Neuronal stem cell (in vitro differentiated cells): ENCODE data around the gene SC5D.

Source experiments
- DNase-seq: peaks from one replicate; pipeline ENCODE4 v3.0.0-alpha.2; 2013; ENCODE audit warnings: low spot score
- H2AFZ ChIP-seq: one replicate; pipeline ENCODE4 v1.6.1; 2013; ENCODE audit warnings: mild to moderate bottlenecking, low read length, inconsistent platforms
- H2AK5ac ChIP-seq: 2 replicates; pipeline ENCODE4 v1.6.1; 2013; ENCODE audit warnings: low read depth, mild to moderate bottlenecking, inconsistent platforms, low read length, moderate library complexity, mixed read lengths
- H2BK120ac ChIP-seq: 2 replicates; pipeline ENCODE4 v1.6.1; 2013; ENCODE audit warnings: low read depth, mild to moderate bottlenecking, inconsistent platforms, low read length, moderate library complexity, mixed read lengths
- H2BK12ac ChIP-seq: one replicate; pipeline ENCODE4 v1.6.1; 2013; ENCODE audit warnings: low read length, inconsistent platforms
- H2BK15ac ChIP-seq: 2 replicates; pipeline ENCODE4 v1.6.1; 2013; ENCODE audit warnings: mild to moderate bottlenecking, low read length, inconsistent platforms, mixed read lengths
- H2BK5ac ChIP-seq: one replicate; pipeline ENCODE4 v1.6.1; 2013; ENCODE audit warnings: inconsistent platforms, mild to moderate bottlenecking, low read length, moderate library complexity
- H3K14ac ChIP-seq: one replicate; pipeline ENCODE4 v1.6.1; 2013; ENCODE audit warnings: low read length, inconsistent platforms
- H3K18ac ChIP-seq: 2 replicates; pipeline ENCODE4 v1.6.1; 2013; ENCODE audit warnings: low read length, inconsistent platforms
- H3K23ac ChIP-seq: 2 replicates; pipeline ENCODE4 v1.6.1; 2013; ENCODE audit warnings: low read depth, mild to moderate bottlenecking, mixed read lengths, low read length, inconsistent platforms; ENCODE audit not compliant: poor library complexity
- H3K27ac ChIP-seq: replicated peaks from 3 replicates; pipeline ENCODE4 v1.5.1; 2013; ENCODE audit warnings: low read length, inconsistent platforms
- H3K27me3 ChIP-seq, 3 experiments: 2 replicates each; pipeline ENCODE4 v1.6.1; 2013; ENCODE audit warnings: low read length in 3 of 3, mild to moderate bottlenecking in 2 of 3, inconsistent platforms in 1 of 3, low read depth in 1 of 3, mixed read lengths in 1 of 3, moderate library complexity in 1 of 3; ENCODE audit not compliant: control insufficient read depth in 3 of 3, insufficient read depth in 3 of 3
- H3K36me3 ChIP-seq, 2 donors: replicated peaks in 1 of 2; 2 replicates each; pipeline ENCODE4 v1.6.1; 2013; ENCODE audit warnings: low read length in 2 of 2; ENCODE audit not compliant: control insufficient read depth in 2 of 2, insufficient read depth in 2 of 2
- H3K4ac ChIP-seq: 2 replicates; pipeline ENCODE4 v1.6.1; 2013; ENCODE audit warnings: inconsistent platforms, mild to moderate bottlenecking, low read length, moderate library complexity
- H3K4me1 ChIP-seq, 2 donors: 1 replicate in 1 of 2; 2 replicates in 1 of 2; pipeline ENCODE4 v1.6.1; 2013; ENCODE audit warnings: low read length in 2 of 2, low read depth in 1 of 2; ENCODE audit not compliant: control insufficient read depth in 2 of 2, insufficient read depth in 1 of 2
- H3K4me2 ChIP-seq: one replicate; pipeline ENCODE4 v1.6.1; 2013; ENCODE audit warnings: mild to moderate bottlenecking, low read length, inconsistent platforms; ENCODE audit not compliant: insufficient read depth, poor library complexity, severe bottlenecking
- H3K4me3 ChIP-seq, 2 donors: 2 replicates each; pipeline ENCODE4 v1.5.1; 2013; ENCODE audit warnings: low read length in 2 of 2, mild to moderate bottlenecking in 2 of 2, inconsistent platforms in 1 of 2, moderate library complexity in 1 of 2
- H3K79me1 ChIP-seq: one replicate; pipeline ENCODE4 v1.6.1; 2013; ENCODE audit warnings: low read depth, mild to moderate bottlenecking, inconsistent platforms, low read length, moderate library complexity
- H3K9ac ChIP-seq: one replicate; pipeline ENCODE4 v1.6.1; 2013; ENCODE audit warnings: mild to moderate bottlenecking, low read depth, low read length, inconsistent platforms; ENCODE audit not compliant: poor library complexity
- H3K9me3 ChIP-seq, 2 donors: replicated peaks in 1 of 2; 2 replicates each; pipeline versions ENCODE3 to v1.6.1; 2013; ENCODE audit warnings: low read length in 2 of 2, mild to moderate bottlenecking in 2 of 2, inconsistent platforms in 1 of 2, low read depth in 1 of 2, mixed read lengths in 1 of 2, moderate library complexity in 1 of 2; ENCODE audit not compliant: control insufficient read depth in 2 of 2, insufficient read depth in 1 of 2
- H4K8ac ChIP-seq: one replicate; pipeline ENCODE4 v1.6.1; 2013; ENCODE audit warnings: low read depth, mild to moderate bottlenecking, inconsistent platforms, low read length, moderate library complexity
- H4K91ac ChIP-seq: one replicate; pipeline ENCODE4 v1.6.1; 2013; ENCODE audit warnings: low read length, low read depth, mild to moderate bottlenecking, inconsistent platforms; ENCODE audit not compliant: poor library complexity
- WGBS, 2 donors: extraction: QIAGEN DNeasy Blood & Tissue Kit; methylation state at CpG; one replicate each; pipeline ENCODE4 v1.1.7; 2013; ENCODE audit warnings: missing lambda C conversion rate in 2 of 2, mixed read lengths in 1 of 2; ENCODE audit not compliant: insufficient read length in 2 of 2, insufficient replicate concordance in 1 of 2; ENCODE audit errors: extremely low coverage in 2 of 2; 5-methylcytosine and 5-hydroxymethylcytosine counted together

The SC5D gene

DNA sequence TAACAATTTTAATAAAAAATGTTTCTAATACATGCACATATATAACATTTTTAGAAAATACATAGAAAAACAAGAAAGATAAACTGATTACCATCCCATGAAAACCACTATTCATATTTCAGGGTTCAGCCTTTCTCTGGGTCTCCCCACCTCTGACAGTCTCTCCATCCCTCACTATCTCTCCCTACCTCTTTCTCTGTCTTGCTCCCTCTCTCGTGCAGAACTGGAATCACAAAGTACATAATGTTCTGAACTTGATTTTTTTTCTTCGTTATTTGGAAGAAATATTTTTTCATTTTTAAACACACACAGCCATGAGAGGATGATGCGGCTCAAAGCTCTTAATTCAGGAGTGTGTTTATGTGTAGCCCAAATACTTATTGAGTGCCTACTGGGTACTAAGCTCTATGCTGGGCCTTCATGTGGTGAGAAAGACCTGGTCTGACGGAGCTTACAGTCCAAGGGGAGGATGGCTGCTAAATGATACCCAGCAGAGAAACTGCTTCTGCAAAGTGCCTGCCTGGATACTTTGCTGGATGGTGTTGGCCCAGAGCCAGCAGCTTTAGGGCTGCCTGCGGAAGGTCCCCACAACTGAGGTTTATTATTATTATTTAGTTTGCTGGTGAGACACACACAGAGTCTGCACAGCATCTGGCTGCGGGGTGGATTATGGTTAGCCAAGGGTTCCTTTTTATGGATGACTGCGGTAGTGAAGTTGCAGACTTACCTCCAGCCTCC lies 42.6 kb downstream of the SC5D start:
- H3K4me2 ChIP-seq = no peak overlapping the region
- DNase-seq = no peak
- H2BK5ac ChIP-seq = no peak overlapping the region
- no peak overlapping the region for H3K4ac ChIP-seq
- H3K4me1 ChIP-seq = peaks cover 0 to under 1% of the 10 kb centered on the region in 2 donors
- H2AK5ac ChIP-seq = no peak overlapping the region
- H4K8ac ChIP-seq = no peak overlapping the region
- no peaks in the 10 kb centered on the region for H3K79me1 ChIP-seq
- H2BK12ac ChIP-seq = no peak overlapping the region
- H3K14ac ChIP-seq = no peak overlapping the region
- no peak overlapping the region for H2BK120ac ChIP-seq
- no peak overlapping the region for H3K23ac ChIP-seq
- H3K18ac ChIP-seq = peak overlapping the region; percentile 60
- H2AFZ ChIP-seq = no peak overlapping the region
- H3K27me3 ChIP-seq = peaks cover 0 to 7% (median 0%) of the 10 kb centered on the region in 3 experiments
- WGBS, 2 donors = no CpG with 5 or more reads among the region's 7 CpGs
- H2BK15ac ChIP-seq = no peak overlapping the region
- H3K9ac ChIP-seq = no peak overlapping the region
- peaks cover 0 to 4% of the 10 kb centered on the region in 2 donors for H3K9me3 ChIP-seq
- H3K27ac ChIP-seq = no peak overlapping the region
- no peak overlapping the region for H3K4me3 ChIP-seq
- H3K36me3 ChIP-seq = no peaks in the 10 kb centered on the region
- H4K91ac ChIP-seq = no peak overlapping the region

- H4K8ac ChIP-seq = no peak overlapping the region
- no peak overlapping the region for H3K4me3 ChIP-seq
- peaks cover 0 to 7% (median 0%) of the 10 kb centered on the region in 3 experiments for H3K27me3 ChIP-seq
- H3K9ac ChIP-seq = no peak overlapping the region
- H3K4me1 ChIP-seq = peaks cover 0 to 2% of the 10 kb centered on the region in 2 donors
- no peak overlapping the region for H3K18ac ChIP-seq
- DNase-seq = no peak
- WGBS, 2 donors = no CpG with 5 or more reads among the region's 6 CpGs
- no peak overlapping the region for H2BK120ac ChIP-seq
- no peak overlapping the region for H3K4ac ChIP-seq
- no peak overlapping the region for H3K23ac ChIP-seq
- H2BK15ac ChIP-seq = no peak overlapping the region
- peaks cover 0 to 4% of the 10 kb centered on the region in 2 donors for H3K9me3 ChIP-seq
- H2AK5ac ChIP-seq = no peak overlapping the region
- no peak overlapping the region for H2BK12ac ChIP-seq
- no peaks in the 10 kb centered on the region for H3K79me1 ChIP-seq
- H3K36me3 ChIP-seq = no peaks in the 10 kb centered on the region
- no peak overlapping the region for H3K27ac ChIP-seq
- no peak overlapping the region for H2AFZ ChIP-seq
- H3K14ac ChIP-seq = no peak overlapping the region
- no peak overlapping the region for H3K4me2 ChIP-seq
- H4K91ac ChIP-seq = no peak overlapping the region
- H2BK5ac ChIP-seq = no peak overlapping the region
Measured at GRCh38 chr11:121336279-121336937, 43.8 kb downstream of the SC5D start.

GRCh38 chr11:121337078-121337477 lies 44.5 kb downstream of the SC5D start:
- Histone ChIP-seq H4K8ac (no peak overlapping the region), H4K91ac (no peak overlapping the region), H3K14ac (no peak overlapping the region), H2BK5ac (no peak overlapping the region), H2AK5ac (no peak overlapping the region), H3K36me3 (no peaks in the 10 kb centered on the region), H3K23ac (no peak overlapping the region), H3K4me1 (peaks cover 0 to 2% of the 10 kb centered on the region in 2 donors), H2BK12ac (no peak overlapping the region), H3K9ac (no peak overlapping the region), H3K27me3 (peaks cover 0 to 7% (median 0%) of the 10 kb centered on the region in 3 experiments), H3K9me3 (peaks cover 0 to 4% of the 10 kb centered on the region in 2 donors), H3K18ac (no peak overlapping the region), H3K4me2 (no peak overlapping the region), H3K4me3 (no peak overlapping the region), H3K27ac (no peak overlapping the region), H2BK15ac (no peak overlapping the region), H2BK120ac (no peak overlapping the region), H3K79me1 (no peaks in the 10 kb centered on the region), H3K4ac (no peak overlapping the region), H2AFZ (no peak overlapping the region)
- no peak for DNase-seq
- WGBS, 2 donors = no CpG with 5 or more reads among the region's 2 CpGs

GRCh38 chr11:121337740-121338272 lies 45.2 kb downstream of the SC5D start:
- Histone ChIP-seq H3K27me3 (peaks cover 0 to 7% (median 0%) of the 10 kb centered on the region in 3 experiments), H4K8ac (no peak overlapping the region)

More at GRCh38 chr11:121337740-121338272, 45.2 kb downstream of the SC5D start:
- Histone ChIP-seq H2AFZ (no peak overlapping the region), H2AK5ac (peak overlapping the region; percentile 41), H2BK5ac (no peak overlapping the region), H3K4me2 (no peak overlapping the region), H3K9me3 (peaks cover 0 to 4% of the 10 kb centered on the region in 2 donors), H3K4me1 (peaks cover 0 to 2% of the 10 kb centered on the region in 2 donors), H3K23ac (no peak overlapping the region), H4K91ac (no peak overlapping the region), H3K9ac (no peak overlapping the region), H2BK15ac (no peak overlapping the region), H3K4ac (no peak overlapping the region), H3K4me3 (no peak overlapping the region), H3K79me1 (no peaks in the 10 kb centered on the region), H3K27ac (no peak overlapping the region), H3K36me3 (no peaks in the 10 kb centered on the region), H2BK12ac (no peak overlapping the region), H3K14ac (no peak overlapping the region), H2BK120ac (no peak overlapping the region), H3K18ac (no peak overlapping the region)
- no peak for DNase-seq
- WGBS, 2 donors = no CpG with 5 or more reads among the region's 6 CpGs
